NCI-H524 treated with DMSO at 0.1 percent for 48 hours (cell line): ENCODE results near the gene DPP9.

ENCODE experiments used
- DNase-seq: peaks from one replicate; lab custom pipeline; 2025; lab: John Stamatoyannopoulos, UW

The DPP9 gene

DNA sequence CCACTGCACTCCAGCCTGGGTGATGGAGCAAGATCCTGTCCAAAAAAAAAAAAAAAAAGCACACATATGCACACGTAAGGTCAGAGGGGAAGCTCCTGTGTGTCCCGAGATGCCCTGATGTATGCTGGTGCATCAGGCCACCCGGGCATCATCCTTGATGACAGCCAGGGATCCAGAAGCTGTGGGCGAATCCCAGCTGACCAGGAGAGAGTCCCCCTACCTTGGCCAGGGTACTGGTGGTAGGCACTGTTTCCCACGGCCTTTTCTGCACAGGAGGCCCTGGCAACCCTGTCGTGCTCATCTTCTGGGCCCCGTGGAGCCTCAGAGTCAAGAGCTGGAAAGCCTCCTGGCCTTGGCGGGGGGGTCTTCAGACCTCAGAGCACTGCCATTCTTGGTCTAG, 67.5 kb downstream of the DPP9 start:
- no peak for DNase-seq

- DNase-seq = no peak
These were observed 68.9 kb downstream of the DPP9 start for GRCh38 chr19:4654437-4655361.

DNA sequence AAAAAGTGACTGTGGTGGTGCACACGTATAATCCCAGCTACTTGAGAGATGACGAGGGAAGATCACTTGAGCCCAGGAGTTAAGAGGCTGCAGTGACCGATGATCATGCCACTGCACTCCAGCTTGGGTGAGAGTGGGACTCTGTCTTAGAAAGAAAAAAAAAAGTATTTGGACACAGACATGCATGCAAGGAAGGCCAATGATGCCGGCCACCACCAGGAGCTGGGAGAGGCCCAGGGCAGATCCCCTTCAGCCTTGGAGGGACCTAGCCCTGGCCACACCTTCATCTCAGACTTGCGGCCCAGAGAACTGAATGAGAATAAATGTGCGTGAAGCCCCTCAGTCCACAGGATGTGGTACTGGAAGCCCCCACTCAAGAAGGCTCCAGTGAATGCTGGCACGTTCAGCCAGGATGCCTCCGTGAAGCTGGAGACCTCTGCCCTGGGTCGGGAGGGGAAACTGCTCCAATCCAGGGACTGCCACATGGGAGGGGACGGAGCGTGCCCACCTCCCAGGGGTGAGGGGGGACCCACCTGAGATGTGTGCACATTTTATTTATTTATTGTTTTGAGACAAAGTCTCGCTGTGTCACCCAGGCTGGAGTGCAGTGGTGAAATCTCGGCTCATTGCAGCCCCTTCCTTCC, 69.7 kb downstream of the DPP9 start:
- DNase-seq = no peak

- DNase-seq = no peak
These were observed 71.6 kb downstream of the DPP9 start for GRCh38 chr19:4652075-4652474.

GRCh38 chr19:4650159-4650558, 73.5 kb downstream of the DPP9 start:
- no peak for DNase-seq

DNA sequence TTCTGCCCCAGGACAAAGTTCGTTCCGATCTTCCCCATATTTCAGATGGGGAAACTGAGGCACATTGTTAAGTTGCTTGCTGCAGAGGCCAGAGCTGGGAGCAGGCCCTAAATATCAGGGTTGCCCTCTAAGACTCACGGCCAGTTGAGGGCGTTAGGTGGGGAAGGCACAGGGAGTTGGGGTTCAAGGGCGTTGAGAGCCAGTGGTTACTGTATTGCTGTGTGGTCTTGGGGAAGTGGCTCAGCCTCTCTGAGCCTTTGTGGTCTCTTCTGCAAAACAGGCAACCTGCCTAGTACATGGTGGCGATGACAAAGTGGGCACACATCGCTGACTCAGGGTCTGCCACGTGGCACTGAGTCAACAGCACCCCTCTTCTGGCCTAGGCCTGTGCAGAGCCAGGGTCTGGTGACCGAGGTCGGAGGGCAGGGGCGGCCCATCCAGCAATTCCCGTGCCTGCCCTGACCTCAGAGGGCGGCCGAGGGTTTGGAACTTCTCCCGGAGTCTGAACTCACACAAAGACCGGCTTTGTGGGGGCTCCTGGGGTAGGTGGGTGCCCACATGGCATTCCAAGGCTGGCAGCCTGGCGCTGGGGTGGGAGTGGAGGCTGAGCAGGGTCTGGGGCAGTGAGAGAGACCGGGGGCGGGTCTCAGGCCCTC, 74.1 kb downstream of the DPP9 start:
- no peak for DNase-seq

- DNase-seq = no peak
These were observed 75.7 kb downstream of the DPP9 start for GRCh38 chr19:4647676-4648644.

- DNase-seq = no peak
These were observed 77.9 kb downstream of the DPP9 start for GRCh38 chr19:4645718-4646117.

GRCh38 chr19:4642625-4643024, 81.0 kb downstream of the DPP9 start:
- no peak for DNase-seq

- no peak for DNase-seq
These were observed 82.5 kb downstream of the DPP9 start for GRCh38 chr19:4641132-4641531.

GRCh38 chr19:4640247-4641000, 83.2 kb downstream of the DPP9 start:
- DNase-seq = no peak

GRCh38 chr19:4639531-4640246, 84.0 kb downstream of the DPP9 start:
- DNase-seq = no peak

GRCh38 chr19:4638828-4639530, 84.7 kb downstream of the DPP9 start, which contains the start of gene TNFAIP8L1:
TSS of gene TNFAIP8L1 (plus strand) at chr19:4639516. CDS start at chr19:4651870, 12,354 bp downstream.
- DNase-seq = peak; percentile 57

GRCh38 chr19:4638317-4638716, 85.3 kb downstream of the DPP9 start:
- DNase-seq = no peak

- DNase-seq = no peak
These were observed 86.9 kb downstream of the DPP9 start for GRCh38 chr19:4636761-4637160.

DNA sequence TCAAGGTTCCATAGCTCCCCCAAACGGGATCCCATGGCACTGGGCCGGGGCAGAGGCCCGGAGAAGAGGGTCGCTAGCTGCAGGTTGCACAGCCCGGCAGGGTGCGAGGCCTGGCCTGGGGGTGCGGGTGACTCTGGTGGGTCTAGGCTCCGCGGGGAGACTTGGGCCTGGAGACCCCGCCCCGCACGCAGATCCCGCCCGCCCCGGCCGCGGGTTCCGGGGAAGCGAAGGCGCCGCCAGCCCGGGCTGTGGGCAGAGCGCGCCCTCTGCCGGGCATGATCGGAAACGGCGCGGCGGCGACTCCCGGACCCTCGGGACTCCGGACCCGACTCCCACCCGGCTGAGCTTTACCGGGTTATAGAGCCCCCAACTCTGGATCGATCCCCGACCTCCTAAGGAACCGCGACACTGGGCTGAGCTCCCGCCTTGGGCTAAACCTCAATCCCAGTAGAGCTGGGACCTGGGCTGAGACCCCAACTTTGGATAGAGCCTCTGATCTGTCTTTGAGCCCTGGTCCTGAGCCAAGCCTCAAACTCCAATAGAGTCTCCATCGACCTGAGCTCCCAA, 87.4 kb downstream of the DPP9 start:
- no peak for DNase-seq

- DNase-seq = peak; percentile 91
These were observed 87.9 kb downstream of the DPP9 start for GRCh38 chr19:4635754-4636116.

DNA sequence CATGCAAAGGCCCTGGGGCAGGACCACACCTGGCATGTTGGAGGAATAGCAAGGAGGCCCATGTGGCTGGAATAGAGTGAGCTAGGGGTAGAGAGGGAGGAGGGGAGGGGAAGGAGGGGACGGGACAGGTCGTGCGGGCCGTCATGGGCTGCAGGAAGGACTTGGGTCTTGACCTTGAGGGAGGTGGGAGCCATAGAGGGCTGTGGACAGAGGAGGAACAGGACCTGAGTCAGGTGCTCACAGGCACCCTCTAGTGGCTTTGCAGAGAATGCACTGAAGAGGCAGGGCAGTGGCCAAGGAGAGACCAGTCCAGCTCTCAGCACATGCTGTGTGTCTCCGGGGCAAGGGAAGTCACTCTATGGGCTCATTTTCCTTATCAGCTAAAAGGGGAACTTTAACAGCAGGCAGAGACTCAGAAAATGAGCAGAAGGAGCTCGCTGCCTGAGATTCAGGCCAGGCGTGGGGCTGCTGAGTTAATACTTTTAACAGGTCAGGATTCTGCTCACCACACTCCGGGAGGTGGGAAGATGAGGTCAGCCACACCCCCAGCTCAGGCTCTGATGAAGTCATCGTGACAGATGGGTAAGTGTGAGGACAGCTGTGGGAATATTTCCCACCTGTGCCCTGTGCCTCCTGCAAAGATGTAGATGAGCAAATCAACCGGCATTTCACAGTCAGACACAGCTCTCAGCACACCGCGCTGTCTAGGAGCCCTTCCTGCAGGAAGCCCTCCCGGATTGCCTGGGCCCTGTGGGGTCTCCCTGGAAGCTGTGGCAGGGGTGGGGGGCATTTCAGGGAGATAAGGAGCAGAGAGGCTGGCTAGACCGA, 90.3 kb downstream of the DPP9 start:
- DNase-seq = peak; percentile 89
